Naive thymus-derived CD8-positive, alpha-beta T cell (primary cell): ENCODE measurements around the gene NPFFR2. TPM values are rescaled to one million over a fixed set of nuclear protein-coding genes. Genes with fewer than 3 reads are reported as not detected.

Experiments used
- polyA plus RNA-seq, 3 donors: library from polyadenylated mRNA; unstranded; fragments of 300-500 nt; fragmentation: Illumina TruSeq; gene quantifications; one replicate each; pipeline ENCODE4 v1.2.3, GENCODE V29; 2021
- total RNA-seq, 8 experiments: library from RNA in 2 of 8; stranded (reverse) in 2 of 8; gene quantifications; one replicate each; pipeline ENCODE4 v1.2.3 and lab custom pipeline; 2021 to 2026

NPFFR2 gene
- total and polyA plus RNA-seq, 5 experiments from 2014 or later: not detected

Other genes with a start within 250 kb of the NPFFR2 start
- not detected for gene GC, start 247.9 kb upstream of the NPFFR2 start, total RNA-seq
- not detected for gene GC, start 247.9 kb upstream of the NPFFR2 start, polyA plus RNA-seq